Heart right ventricle (tissue), 16 donors: ENCODE measurements around the gene SLC25A44. TPM values are rescaled to one million over a fixed set of nuclear protein-coding genes. Genes with fewer than 3 reads are reported as not detected.

Source experiments
- ATAC-seq, 8 donors: fragments of 200-7000 bp; cut with Tn5 transposase; one replicate each; pipeline ENCODE4 v1.9.1; 2020; ENCODE audit warnings: mild to moderate bottlenecking in 8 of 8, moderate library complexity in 8 of 8, moderate number of reproducible peaks in 1 of 8
- DNase-seq, 2 donors: peaks; one replicate each; pipeline ENCODE4 v3.0.0-alpha.2; 2020
- H3K27ac ChIP-seq, 10 donors: fragments of 200-600 bp; sonication (generic) in 2 of 10; one replicate each; pipeline versions ENCODE4 v1.5.0 to v1.8.0; 2020 to 2022; ENCODE audit warnings: mild to moderate bottlenecking in 3 of 10
- H3K27me3 ChIP-seq, 7 donors: fragments of 200-600 bp; one replicate each; pipeline ENCODE4 v1.8.0; 2021 to 2022; ENCODE audit warnings: mild to moderate bottlenecking in 2 of 7
- H3K36me3 ChIP-seq, 9 donors: fragments of 200-600 bp; sonication (generic) in 1 of 9; one replicate each; pipeline versions ENCODE4 v1.5.0 to v1.8.0; 2020 to 2022; ENCODE audit warnings: mild to moderate bottlenecking in 2 of 9
- H3K4me1 ChIP-seq, 9 donors: fragments of 200-600 bp; sonication (generic) in 1 of 9; one replicate each; pipeline versions ENCODE4 v1.5.0 to v1.8.0; 2020 to 2022; ENCODE audit warnings: mild to moderate bottlenecking in 4 of 9
- H3K4me3 ChIP-seq, 10 donors: fragments of 200-600 bp; sonication (generic) in 2 of 10; one replicate each; pipeline versions ENCODE4 v1.5.0 to v1.8.0; 2020 to 2022; ENCODE audit warnings: mild to moderate bottlenecking in 7 of 10, moderate library complexity in 2 of 10
- H3K9me3 ChIP-seq, 11 donors: fragments of 200-600 bp in 10 of 11; sonication (generic) in 2 of 11; one replicate each; pipeline versions ENCODE4 v1.5.0 to v1.8.0; 2013 to 2022; ENCODE audit warnings: mild to moderate bottlenecking in 2 of 11, control low read depth in 1 of 11, moderate library complexity in 1 of 11
- WGBS, 2 donors: extraction: QIAGEN DNeasy Blood & Tissue Kit; methylation state at CpG; one replicate each; pipeline ENCODE4 v1.1.7; 2013; ENCODE audit warnings: inconsistent platforms in 1 of 2; 5-methylcytosine and 5-hydroxymethylcytosine counted together
- intact Hi-C, 10 donors: fragments of 100-400 bp; cut with DNase I; formaldehyde crosslinking; loops; one replicate each; pipeline versions ENCODE4 v1.11.1 to v1.14.2; 2022
- polyA plus RNA-seq, 2 donors: library from polyadenylated mRNA; stranded (reverse); fragments of 200-250 nt; gene quantifications; one replicate each; pipeline ENCODE4 v1.2.3, GENCODE V29; 2013
- total RNA-seq, 10 donors: library from RNA; stranded (reverse); fragmentation: NEBNext Ultra II Directional in 3 of 10; extraction: Animal tissue kit (Norgen Biotek cat#: 25700) in 3 of 10; gene quantifications; one replicate each; pipeline versions ENCODE4 v1.2.1 to v1.2.4, GENCODE V29; 2021 to 2023
- TF ChIP-seq, protein P1 (sequence below), 9 donors: fragments of 200-600 bp; sonication (generic) in 2 of 9; IDR thresholded peaks; one replicate each; pipeline versions ENCODE4 v1.5.0 to v1.8.0; 2021 to 2022; ENCODE audit warnings: antibody characterized with exemption in 9 of 9, mild to moderate bottlenecking in 5 of 9, moderate library complexity in 1 of 9
- donor health status: Arrhythmogenic right ventricular cardiomyopathy.
- donor health status: ischemic (EF 13 %, LVEDD 7.1; RV severe dilation, severe dysfunction).
- donor health status: healthy with polysubstance abuse.
- donor health status: DM: no; HTN: yes; CAD: no.
- donor health status: DM: no; HTN: no; CAD: no.
- donor health status: ischemic (EF 25% LVEDD 6.9; RV normal size, moderate dysfunction).
- donor health status: ischemic (EF 25% LVEDD 5.7; RV mildly dilated, moderate dysfunction).
- donor health status: healthy.
- donor health status: DM: yes; HTN: yes; CAD: no.
- donor health status: Ischemic cardiomyopathy.
- donor health status: ischemic (EF 35%, LVEDD 5.7; RV mildly dilated, moderate dysfunction).
- donor health status: nonischemic (EF 11% LVEDD 7.7; RV severe dilation, severe dysfunction).
- donor health status: DM: yes; HTN: yes; CAD: no.
- donor health status: PGD.
- donor health status: ischemic (EF 29% LVEDD 5.4; RV normal size, mild dysfunction).
- donor health status: nonischemic (EF 23%, LVEDD 6.1; RV moderate dilation, normal function).

The SLC25A44 gene
- total and polyA plus RNA-seq, 12 donors: 7.0 to 26.0 (median 19.0) TPM

DNA sequence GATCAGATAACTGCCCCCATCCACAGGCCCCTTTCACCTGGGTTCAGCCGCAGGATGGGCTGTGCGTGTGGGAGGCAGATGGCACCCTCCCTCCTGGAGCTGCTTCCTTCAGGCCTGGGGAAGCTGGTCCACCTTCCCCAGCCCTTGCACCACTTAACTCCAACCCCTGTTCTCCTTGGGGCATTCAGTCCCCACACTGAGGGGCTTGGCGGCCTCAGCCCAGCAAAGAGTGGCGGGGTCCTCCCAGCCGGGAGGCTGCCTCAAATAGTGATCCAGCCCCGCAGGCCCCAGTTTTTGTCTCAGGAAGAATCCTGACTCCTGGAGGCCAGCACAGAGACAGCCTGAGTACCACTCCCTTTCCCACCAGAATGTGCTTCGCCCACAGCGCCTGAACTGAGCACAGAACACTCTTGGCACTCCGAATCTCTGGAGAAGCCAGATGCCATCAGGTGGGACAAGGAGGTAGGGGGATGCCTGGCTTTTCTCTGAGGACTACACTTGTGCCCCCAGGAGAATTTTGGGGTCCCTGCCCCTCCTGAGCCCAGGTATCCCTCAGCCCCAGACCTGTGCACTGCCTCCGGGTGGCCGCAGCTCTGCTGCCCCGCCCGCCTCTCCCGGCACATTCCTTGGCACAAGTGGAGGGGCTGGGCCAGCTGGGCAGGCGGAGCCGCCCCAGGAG lies 53.0 kb downstream of the SLC25A44 start:
- no peaks in the 10 kb centered on the region for H3K9me3 ChIP-seq
- intact Hi-C loops: no loop called here
- TF ChIP-seq, protein P1, sequence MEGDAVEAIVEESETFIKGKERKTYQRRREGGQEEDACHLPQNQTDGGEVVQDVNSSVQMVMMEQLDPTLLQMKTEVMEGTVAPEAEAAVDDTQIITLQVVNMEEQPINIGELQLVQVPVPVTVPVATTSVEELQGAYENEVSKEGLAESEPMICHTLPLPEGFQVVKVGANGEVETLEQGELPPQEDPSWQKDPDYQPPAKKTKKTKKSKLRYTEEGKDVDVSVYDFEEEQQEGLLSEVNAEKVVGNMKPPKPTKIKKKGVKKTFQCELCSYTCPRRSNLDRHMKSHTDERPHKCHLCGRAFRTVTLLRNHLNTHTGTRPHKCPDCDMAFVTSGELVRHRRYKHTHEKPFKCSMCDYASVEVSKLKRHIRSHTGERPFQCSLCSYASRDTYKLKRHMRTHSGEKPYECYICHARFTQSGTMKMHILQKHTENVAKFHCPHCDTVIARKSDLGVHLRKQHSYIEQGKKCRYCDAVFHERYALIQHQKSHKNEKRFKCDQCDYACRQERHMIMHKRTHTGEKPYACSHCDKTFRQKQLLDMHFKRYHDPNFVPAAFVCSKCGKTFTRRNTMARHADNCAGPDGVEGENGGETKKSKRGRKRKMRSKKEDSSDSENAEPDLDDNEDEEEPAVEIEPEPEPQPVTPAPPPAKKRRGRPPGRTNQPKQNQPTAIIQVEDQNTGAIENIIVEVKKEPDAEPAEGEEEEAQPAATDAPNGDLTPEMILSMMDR (IDR thresholded peaks at IDR 0.05): no peak
- peaks cover 0 to 23% (median 8%) of the 10 kb centered on the region in 7 donors for H3K27me3 ChIP-seq
- ATAC-seq (peak in 7 of 8 donors; percentile 8 to 43 (median 39)), DNase-seq (no peak)
- H3K4me1 ChIP-seq: peaks cover 29 to 53% (median 41%) of the 10 kb centered on the region in 9 donors
- no peak overlapping the region for H3K27ac ChIP-seq
- 51 to 55% methylated on average over 15 to 16 of the region's 16 CpGs for WGBS, 2 donors
- peaks cover 0 to 39% (median 18%) of the 10 kb centered on the region in 9 donors for H3K36me3 ChIP-seq
- H3K4me3 ChIP-seq: no peak overlapping the region

DNA sequence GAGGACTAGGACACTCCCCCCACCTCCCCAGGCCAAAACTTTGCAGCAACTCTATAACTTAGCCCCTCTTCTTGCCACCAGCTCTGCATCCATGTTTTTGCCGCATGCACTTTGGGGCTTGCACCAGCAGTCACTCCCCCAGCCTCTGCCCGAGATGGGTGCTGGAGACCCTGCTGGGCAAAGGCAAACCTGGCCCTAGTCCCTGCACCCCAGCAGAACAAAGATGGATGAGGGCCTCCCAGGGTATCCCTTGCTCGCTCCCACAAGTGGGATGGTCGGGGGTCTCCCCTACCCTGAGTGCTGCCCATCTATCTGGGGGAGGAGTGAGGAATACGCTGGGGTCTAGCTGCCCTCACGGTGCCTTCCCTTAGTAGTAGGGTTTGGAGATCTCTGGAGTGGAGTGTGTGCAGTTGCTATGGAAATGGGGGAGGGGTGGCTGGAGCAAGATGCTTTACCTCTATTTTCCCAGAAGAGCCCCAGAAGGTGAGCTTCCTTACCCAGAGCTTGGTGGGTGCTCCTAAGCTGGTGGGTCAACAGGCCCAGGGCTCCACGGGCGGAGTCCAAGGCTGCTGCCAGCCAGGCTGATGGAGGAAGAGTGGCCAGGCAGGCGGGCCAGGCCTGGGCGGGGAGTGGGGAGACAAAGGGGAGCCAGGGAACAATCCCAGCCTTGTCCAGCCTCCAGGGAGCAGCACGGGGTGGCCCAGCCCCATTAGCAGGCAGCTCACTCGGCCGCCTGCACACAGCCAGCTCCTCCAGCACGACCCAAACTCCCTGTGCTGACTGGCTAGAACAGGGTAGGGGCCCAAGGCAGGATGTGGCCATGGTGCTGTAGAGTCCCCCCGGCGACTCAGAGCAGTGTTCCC lies 53.8 kb downstream of the SLC25A44 start, which contains the start of gene PAQR6:
TSS of gene PAQR6 (minus strand) at position 597 of the 863 bp plus-strand sequence. CDS start 1,325 bp downstream, outside the sequence.
- intact Hi-C loops: no loop called here
- TF ChIP-seq, protein P1 (IDR thresholded peaks at IDR 0.05): peak in 1 of 9 donors; percentile 4
- Histone ChIP-seq H3K27ac (peak within 1 kb of the TSS in 1 of 10 donors; percentile 14), H3K9me3 (no peaks in the 10 kb centered on the region), H3K4me3 (no peak within 1 kb of the TSS), H3K4me1 (peaks cover 34 to 61% (median 47%) of the 10 kb centered on the region in 9 donors), H3K36me3 (peaks cover 0 to 40% (median 26%) of the 10 kb centered on the region in 9 donors), H3K27me3 (peaks cover 0 to 23% (median 8%) of the 10 kb centered on the region in 7 donors)
- 50 to 54% methylated on average over 16 of the region's 16 CpGs for WGBS, 2 donors
- peak in 1 of 2 donors; percentile 50 for DNase-seq
- ATAC-seq: peak; percentile 20 to 50 (median 34)

DNA sequence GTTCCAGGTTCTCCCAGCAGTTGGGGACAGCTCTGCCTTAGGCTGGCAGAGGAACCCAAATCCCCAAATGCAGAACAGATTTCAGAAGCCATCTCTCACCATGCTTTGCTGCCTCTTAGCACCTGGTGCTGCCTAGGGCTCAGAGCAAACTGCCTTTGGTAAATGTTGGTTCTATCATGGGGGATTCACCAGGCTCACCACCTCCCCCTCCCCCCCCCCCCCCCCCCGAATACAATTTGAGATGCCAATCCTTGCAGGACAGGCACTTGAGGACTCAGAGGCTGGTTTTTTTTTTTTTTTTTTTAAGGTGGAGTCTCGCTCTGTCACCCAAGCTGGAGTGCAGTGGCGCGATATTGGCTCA lies 54.4 kb downstream of the SLC25A44 start:
- intact Hi-C loops: no loop called here
- H3K27me3 ChIP-seq: peaks cover 0 to 23% (median 8%) of the 10 kb centered on the region in 7 donors
- TF ChIP-seq, protein P1 (IDR thresholded peaks at IDR 0.05): no peak
- no peak for ATAC-seq
- peaks cover 34 to 63% (median 47%) of the 10 kb centered on the region in 9 donors for H3K4me1 ChIP-seq
- WGBS, 2 donors: 67 to 79% methylated on average over 4 of the region's 4 CpGs
- peak overlapping the region in 1 of 10 donors; percentile 14 for H3K27ac ChIP-seq
- DNase-seq: no peak
- no peak overlapping the region for H3K4me3 ChIP-seq
- peaks cover 0 to 46% (median 32%) of the 10 kb centered on the region in 9 donors for H3K36me3 ChIP-seq
- no peaks in the 10 kb centered on the region for H3K9me3 ChIP-seq

DNA sequence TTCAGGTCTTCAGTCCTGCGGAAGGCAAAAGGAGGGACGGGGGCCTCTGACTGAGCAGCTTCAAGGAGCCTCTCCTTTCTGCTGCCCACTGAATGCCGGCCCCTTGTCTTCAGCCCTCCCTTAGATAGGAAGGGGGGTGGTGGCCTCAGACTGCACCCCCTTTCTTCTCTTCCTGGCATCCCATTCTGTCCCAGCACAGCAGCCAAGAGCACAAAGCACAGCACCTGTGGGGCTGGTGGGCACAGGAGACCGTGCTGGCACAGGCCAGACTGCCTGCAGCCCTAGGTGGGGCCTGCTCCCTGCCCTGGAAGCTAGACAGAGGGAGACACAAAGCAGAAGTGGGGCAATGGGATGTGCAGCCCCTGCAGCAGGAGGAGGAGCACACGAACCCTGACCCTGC lies 55.7 kb downstream of the SLC25A44 start:
- no peak overlapping the region for H3K4me3 ChIP-seq
- H3K4me1 ChIP-seq: peaks cover 34 to 63% (median 47%) of the 10 kb centered on the region in 9 donors
- DNase-seq (no peak), ATAC-seq (no peak)
- TF ChIP-seq, protein P1 (IDR thresholded peaks at IDR 0.05): no peak
- H3K27me3 ChIP-seq: peaks cover 0 to 22% (median 8%) of the 10 kb centered on the region in 7 donors
- intact Hi-C loops: no loop called here
- WGBS, 2 donors: 76 to 88% methylated on average over 5 of the region's 5 CpGs
- no peaks in the 10 kb centered on the region for H3K9me3 ChIP-seq
- no peak overlapping the region for H3K27ac ChIP-seq
- peaks cover 0 to 59% (median 42%) of the 10 kb centered on the region in 9 donors for H3K36me3 ChIP-seq
